Measurements from ENCODE around the gene FILIP1.
A peak's percentile ranks its signal among the peaks of the same experiment; 100 is the strongest.

The FILIP1 gene

DNA sequence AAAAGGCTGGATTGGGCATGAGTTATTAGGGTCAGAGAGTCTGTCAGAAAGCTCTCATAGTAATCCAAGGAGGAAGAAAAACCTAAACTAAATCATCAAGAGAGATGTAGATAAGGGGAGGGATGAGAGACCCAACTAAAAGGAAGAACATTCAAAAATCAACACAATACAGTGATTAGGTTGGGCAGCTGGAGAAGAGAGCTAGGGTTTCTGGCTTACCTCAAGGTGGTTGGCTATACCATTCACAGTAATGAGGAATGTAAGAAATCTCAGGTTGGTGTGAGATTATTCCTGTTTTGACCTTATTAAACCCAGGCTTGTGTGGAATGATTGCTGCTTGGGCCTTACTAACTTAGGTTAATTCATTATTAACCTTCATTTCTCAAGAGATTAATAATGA, 243.8 kb downstream of the FILIP1 start:
- DNase-seq = no peak

- no peak for DNase-seq
Observed at GRCh38 chr6:75246386-75246785, 247.2 kb downstream of the FILIP1 start.

- DNase-seq = peak in 1 of 2 experiments; percentile 26
Observed at GRCh38 chr6:75244063-75244584, 249.5 kb downstream of the FILIP1 start.

GRCh38 chr6:75243333-75244062, 250.1 kb downstream of the FILIP1 start, which contains the start of gene COX7A2:
COX7A2 (minus strand) TSS chr6:75243801; CDS start chr6:75243734, 67 bp downstream.
- peak; percentile 99 to 100 for DNase-seq
